Brain microvascular endothelial cell (primary cell): ENCODE data around the gene ZBTB7C.

Experiments
- DNase-seq: peaks from one replicate; pipeline ENCODE4 v3.0.0-alpha.2; 2020
- H3K27ac ChIP-seq: fragments of 250-450 bp; sonication (Bioruptor Pico); 2 replicates; pipeline ENCODE4 v1.5.1; 2020; ENCODE audit warnings: mild to moderate bottlenecking, moderate library complexity
- H3K27me3 ChIP-seq: fragments of 250-450 bp; sonication (Bioruptor Pico); replicated peaks from 2 replicates; pipeline ENCODE4 v1.5.1; 2020; ENCODE audit warnings: mild to moderate bottlenecking
- H3K36me3 ChIP-seq: fragments of 250-450 bp; sonication (Bioruptor Pico); replicated peaks from 2 replicates; pipeline ENCODE4 v1.5.1; 2020; ENCODE audit warnings: mild to moderate bottlenecking
- H3K4me3 ChIP-seq: 2 replicates; pipeline ENCODE4 v1.5.1; 2011; ENCODE audit warnings: low read depth, mild to moderate bottlenecking, control low read depth, low read length, moderate library complexity
- in situ Hi-C: cut with HindIII; loops from 2 replicates; pipeline ENCODE4 v1.10.0; 2017; ENCODE audit warnings: low sequenced_read_pairs, low pct_ligation_motif_present
- TF ChIP-seq, protein P1 (sequence below): IDR thresholded peaks from 2 replicates; pipeline ENCODE4 v1.5.1; 2011; ENCODE audit warnings: low read depth, mild to moderate bottlenecking, moderate library complexity, low read length, control low read depth, inconsistent platforms; ENCODE audit errors: missing control alignments

The ZBTB7C gene

GRCh38 chr18:48430150-48430549 lies 21.0 kb upstream of the ZBTB7C start:
- Histone ChIP-seq H3K27ac (no peak overlapping the region), H3K27me3 (no peaks in the 10 kb centered on the region), H3K36me3 (no peaks in the 10 kb centered on the region), H3K4me3 (no peak overlapping the region)
- in situ Hi-C loops: loop anchor here (25.0 kb wide), 1 partner anchor 193 kb away; no protein-coding TSS in a partner anchor
- TF ChIP-seq, protein P1, sequence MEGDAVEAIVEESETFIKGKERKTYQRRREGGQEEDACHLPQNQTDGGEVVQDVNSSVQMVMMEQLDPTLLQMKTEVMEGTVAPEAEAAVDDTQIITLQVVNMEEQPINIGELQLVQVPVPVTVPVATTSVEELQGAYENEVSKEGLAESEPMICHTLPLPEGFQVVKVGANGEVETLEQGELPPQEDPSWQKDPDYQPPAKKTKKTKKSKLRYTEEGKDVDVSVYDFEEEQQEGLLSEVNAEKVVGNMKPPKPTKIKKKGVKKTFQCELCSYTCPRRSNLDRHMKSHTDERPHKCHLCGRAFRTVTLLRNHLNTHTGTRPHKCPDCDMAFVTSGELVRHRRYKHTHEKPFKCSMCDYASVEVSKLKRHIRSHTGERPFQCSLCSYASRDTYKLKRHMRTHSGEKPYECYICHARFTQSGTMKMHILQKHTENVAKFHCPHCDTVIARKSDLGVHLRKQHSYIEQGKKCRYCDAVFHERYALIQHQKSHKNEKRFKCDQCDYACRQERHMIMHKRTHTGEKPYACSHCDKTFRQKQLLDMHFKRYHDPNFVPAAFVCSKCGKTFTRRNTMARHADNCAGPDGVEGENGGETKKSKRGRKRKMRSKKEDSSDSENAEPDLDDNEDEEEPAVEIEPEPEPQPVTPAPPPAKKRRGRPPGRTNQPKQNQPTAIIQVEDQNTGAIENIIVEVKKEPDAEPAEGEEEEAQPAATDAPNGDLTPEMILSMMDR: no peak
- no peak for DNase-seq

- H3K27ac ChIP-seq: no peak overlapping the region
- no peaks in the 10 kb centered on the region for H3K36me3 ChIP-seq
- no peak overlapping the region for H3K4me3 ChIP-seq
- DNase-seq: no peak
- H3K27me3 ChIP-seq: peaks cover 3% of the 10 kb centered on the region
- TF ChIP-seq, protein P1: no peak
- in situ Hi-C loops: loop anchor here (25.0 kb wide), 1 partner anchor 191 kb away; no protein-coding TSS in a partner anchor
Observed at GRCh38 chr18:48428475-48429177, 19.4 kb upstream of the ZBTB7C start.

GRCh38 chr18:48422947-48423378 lies 13.8 kb upstream of the ZBTB7C start:
- no peak overlapping the region for H3K27ac ChIP-seq
- TF ChIP-seq, protein P1: no peak
- H3K27me3 ChIP-seq: peaks cover 13% of the 10 kb centered on the region
- DNase-seq: no peak
- H3K4me3 ChIP-seq: no peak overlapping the region
- H3K36me3 ChIP-seq: no peaks in the 10 kb centered on the region
- in situ Hi-C loops: no loop called here

DNA sequence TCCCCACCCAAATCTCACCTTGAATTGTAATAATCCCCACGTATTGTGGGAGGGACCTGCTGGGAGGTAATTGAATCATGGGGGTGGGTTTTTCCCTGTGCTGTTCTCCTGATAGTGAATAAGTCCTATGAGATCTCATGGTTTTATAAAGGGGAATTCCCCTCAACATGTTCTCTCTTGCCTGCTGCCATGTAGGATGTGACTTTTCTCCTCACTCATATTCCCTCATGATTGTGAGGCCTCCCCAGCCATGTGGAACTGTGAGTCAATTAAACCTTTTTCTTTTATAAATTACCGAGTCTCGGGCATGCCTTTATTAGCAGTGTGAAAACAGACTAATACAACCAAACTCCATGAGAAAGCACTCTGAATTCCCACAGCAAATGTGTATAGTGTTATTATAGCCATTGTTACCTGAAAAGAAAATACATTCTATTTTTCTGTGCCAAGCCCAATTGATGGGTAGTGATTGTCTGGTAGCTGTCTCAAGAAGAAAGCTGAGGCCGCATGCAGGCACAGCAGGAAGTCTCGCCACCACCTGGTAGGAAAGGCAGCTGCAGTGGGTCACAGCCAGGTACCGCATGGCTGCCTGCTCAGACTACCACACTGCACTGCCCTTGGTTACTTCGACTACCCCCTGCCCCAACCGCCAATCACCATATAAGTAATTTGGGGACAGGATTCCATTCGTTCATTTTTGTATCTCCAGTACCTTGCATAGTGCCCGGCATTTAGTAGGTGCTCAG lies 10.3 kb upstream of the ZBTB7C start:
- in situ Hi-C loops: no loop called here
- Histone ChIP-seq H3K4me3 (no peak overlapping the region), H3K27me3 (peaks cover 20% of the 10 kb centered on the region), H3K36me3 (no peaks in the 10 kb centered on the region), H3K27ac (no peak overlapping the region)
- TF ChIP-seq, protein P1: peak; percentile 20
- DNase-seq: no peak

- TF ChIP-seq, protein P1: no peak
- no peak for DNase-seq
- in situ Hi-C loops: no loop called here
- Histone ChIP-seq H3K36me3 (no peaks in the 10 kb centered on the region), H3K4me3 (no peak overlapping the region), H3K27me3 (peaks cover 20% of the 10 kb centered on the region), H3K27ac (no peak overlapping the region)
Observed at GRCh38 chr18:48418539-48419276, 9.5 kb upstream of the ZBTB7C start.
